K562 (cell line): Measurements from ENCODE around the gene LIMCH1. TPM values are rescaled to one million over a fixed set of nuclear protein-coding genes. Genes with fewer than 3 reads are reported as not detected.

ENCODE experiments used
- ATAC-seq: fragments of 200-7000 bp; cut with Tn5 transposase; 3 replicates; pipeline ENCODE4 v1.9.1; 2020; ENCODE audit warnings: moderate library complexity
- BruUV-seq: library from RNA; stranded (reverse); fragments of 400-500 nt; replicated peaks from 2 replicates; lab custom pipeline; 2021; lab: Mats Ljungman, UMichigan
- CTCF ChIA-PET: fragments of 300-600 bp; formaldehyde crosslinking; extraction: SDS; loops from one replicate; lab custom pipeline; 2021; ENCODE audit warnings: low intra/inter-chr PET ratio; lab: Yijun Ruan, JAX
- POLR2A ChIA-PET: fragments of 300-600, 350-650 bp; sonication (Branson Sonifier 250); formaldehyde crosslinking; extraction: SDS; loops from one replicate; lab custom pipeline; 2021; ENCODE audit warnings: antibody characterized with exemption, inconsistent platforms; lab: Yijun Ruan, JAX
- DNase-seq, 4 experiments: peaks; one replicate each; pipeline versions ENCODE4 v3.0.0 to v3.0.0-alpha.2; 2011 to 2018; ENCODE audit warnings: low spot score in 3 of 4, mixed read lengths in 3 of 4; ENCODE audit errors: extremely low read depth in 1 of 4
- FAIRE-seq: peaks from 2 replicates; lab custom pipeline; 2011; peaks lifted over from hg19 to GRCh38; lab: Jason Lieb, UNC
- H2AFZ ChIP-seq: 2 replicates; pipeline ENCODE4 v1.6.0; 2011; ENCODE audit warnings: low read depth, low read length, control low read depth, inconsistent platforms
- H3K27ac ChIP-seq: fragments of 200-600 bp; 3 replicates; pipeline ENCODE4 v1.8.0; 2011; ENCODE audit warnings: low read depth, mild to moderate bottlenecking, control low read depth, inconsistent platforms, low read length, moderate library complexity, mixed read lengths; ENCODE audit errors: extremely low read depth
- H3K27me3 ChIP-seq, 2 experiments: fragments of 300-600 bp in 1 of 2; 2 replicates in 1 of 2; 3 replicates in 1 of 2; pipeline versions ENCODE4 v1.6.0 to v1.8.0; 2011; ENCODE audit warnings: inconsistent platforms in 2 of 2, low read length in 2 of 2, mild to moderate bottlenecking in 1 of 2, mixed read lengths in 1 of 2, moderate library complexity in 1 of 2; ENCODE audit not compliant: control insufficient read depth in 2 of 2, insufficient read depth in 2 of 2
- H3K36me3 ChIP-seq: fragments of 300-600 bp; 3 replicates; pipeline ENCODE4 v1.8.0; 2011; ENCODE audit warnings: mild to moderate bottlenecking, low read length, inconsistent platforms; ENCODE audit not compliant: control insufficient read depth, insufficient read depth
- H3K4me1 ChIP-seq, 2 experiments: fragments of 200-600 bp in 1 of 2; replicated peaks in 1 of 2; 2 replicates in 1 of 2; 3 replicates in 1 of 2; pipeline versions ENCODE4 v1.5.1 to v1.8.0; 2011; ENCODE audit warnings: inconsistent platforms in 2 of 2, low read length in 2 of 2, mild to moderate bottlenecking in 1 of 2, mixed read lengths in 1 of 2, moderate library complexity in 1 of 2; ENCODE audit not compliant: control insufficient read depth in 2 of 2, insufficient read depth in 2 of 2
- H3K4me2 ChIP-seq: 2 replicates; pipeline ENCODE4 v1.6.1; 2011; ENCODE audit warnings: low read length, control low read depth, inconsistent platforms, mixed read lengths; ENCODE audit not compliant: insufficient read depth
- H3K4me3 ChIP-seq: fragments of 200-600 bp; sonication (generic), shearing (Covaris generic); 2 replicates; pipeline ENCODE4 v1.5.1; 2016; ENCODE audit warnings: control low read depth, inconsistent platforms
- H3K79me2 ChIP-seq: fragments of 200-600 bp; 3 replicates; pipeline ENCODE4 v1.8.0; 2011; ENCODE audit warnings: low read length, inconsistent platforms; ENCODE audit not compliant: control insufficient read depth, insufficient read depth
- H3K9ac ChIP-seq, 2 experiments: 2 replicates each; pipeline versions ENCODE4 v1.6.0 to v1.6.1; 2011; ENCODE audit warnings: low read depth in 2 of 2, low read length in 2 of 2, control low read depth in 1 of 2, inconsistent platforms in 1 of 2, mild to moderate bottlenecking in 1 of 2, mixed read lengths in 1 of 2; ENCODE audit not compliant: insufficient read depth in 1 of 2
- H3K9me1 ChIP-seq: one replicate; pipeline ENCODE4 v1.6.0; 2011; ENCODE audit warnings: inconsistent platforms, mild to moderate bottlenecking, low read length, moderate library complexity; ENCODE audit not compliant: control insufficient read depth, insufficient read depth
- H3K9me3 ChIP-seq: replicated peaks from 2 replicates; pipeline ENCODE4 v1.5.1; 2011; ENCODE audit warnings: low read depth, low read length, inconsistent platforms; ENCODE audit not compliant: control insufficient read depth, insufficient read depth
- H4K20me1 ChIP-seq: replicated peaks from 2 replicates; pipeline ENCODE4 v1.6.1; 2011; ENCODE audit warnings: low read length, inconsistent platforms, mixed read lengths; ENCODE audit not compliant: control insufficient read depth, insufficient read depth
- ATF1 ChIP-seq, 2 experiments: fragments of 450-650 bp in 1 of 2; IDR thresholded peaks; 2 replicates each; pipeline ENCODE4 v1.6.1; 2016; ENCODE audit warnings: missing compliant biosample characterization in 1 of 2, missing genetic modification characterization in 1 of 2
- CBFB ChIP-seq: sonication (generic); formaldehyde crosslinking; IDR thresholded peaks from 2 replicates; pipeline ENCODE4 v1.4.0; 2020; ENCODE audit warnings: mild to moderate bottlenecking, missing genetic modification reagents
- CXXC5 ChIP-seq: fragments of 250-450 bp; sonication (Bioruptor Pico); IDR thresholded peaks from 2 replicates; pipeline ENCODE4 v1.8.0; 2022; ENCODE audit warnings: inconsistent platforms, mild to moderate bottlenecking, moderate library complexity
- ELF1 ChIP-seq: fragments of 200-800 bp; sonication (Bioruptor generic); IDR thresholded peaks from 2 replicates; pipeline ENCODE4 v1.6.1; 2016; ENCODE audit warnings: missing genetic modification characterization, missing compliant biosample characterization
- FOXP4 ChIP-seq: sonication (generic); formaldehyde crosslinking; IDR thresholded peaks from 2 replicates; pipeline ENCODE4 v1.8.0; 2022; ENCODE audit warnings: mild to moderate bottlenecking, missing genetic modification reagents, borderline replicate concordance
- GTF2E2 ChIP-seq: fragments of 200-800 bp; sonication (Bioruptor generic); IDR thresholded peaks from 2 replicates; pipeline ENCODE4 v1.6.1; 2016; ENCODE audit warnings: missing genetic modification characterization, missing compliant biosample characterization
- HDAC3 ChIP-seq: fragments of 450-650 bp; IDR thresholded peaks from 2 replicates; pipeline ENCODE4 v1.6.1; 2018; ENCODE audit warnings: borderline replicate concordance, mild to moderate bottlenecking, moderate library complexity; ENCODE audit not compliant: partially characterized antibody
- MAX ChIP-seq: sonication (generic); formaldehyde crosslinking; IDR thresholded peaks from 2 replicates; pipeline ENCODE4 v1.9.0; 2022; ENCODE audit warnings: mild to moderate bottlenecking, missing genetic modification reagents
- MCM3 ChIP-seq: fragments of 450-650 bp; IDR thresholded peaks from 2 replicates; pipeline ENCODE4 v1.6.1; 2016
- MYNN ChIP-seq, 2 experiments: sonication (generic); formaldehyde crosslinking in 1 of 2; IDR thresholded peaks; 2 replicates each; pipeline versions ENCODE4 v1.5.0 to v1.6.1; 2016 to 2020; ENCODE audit warnings: antibody characterized with exemption in 1 of 2, missing genetic modification reagents in 1 of 2
- NKRF ChIP-seq: fragments of 450-650 bp; IDR thresholded peaks from 2 replicates; pipeline ENCODE4 v1.6.1; 2016; ENCODE audit warnings: borderline replicate concordance
- NR4A1 ChIP-seq, 2 experiments: fragments of 250-450 bp in 1 of 2; fragments of 450-650 bp in 1 of 2; sonication (Bioruptor Pico) in 1 of 2; IDR thresholded peaks; 2 replicates each; pipeline versions ENCODE4 v1.4.0 to v1.6.1; 2016 to 2020; ENCODE audit warnings: mild to moderate bottlenecking in 2 of 2, missing compliant biosample characterization in 1 of 2, missing genetic modification characterization in 1 of 2, moderate library complexity in 1 of 2
- SIX5 ChIP-seq, 2 experiments: IDR thresholded peaks; 2 replicates each; pipeline ENCODE4 v1.6.1; 2011; ENCODE audit warnings: low read length in 2 of 2, borderline replicate concordance in 1 of 2, low read depth in 1 of 2, mild to moderate bottlenecking in 1 of 2, moderate library complexity in 1 of 2; ENCODE audit not compliant: insufficient read depth in 1 of 2
- SP2 ChIP-seq: IDR thresholded peaks from 2 replicates; pipeline ENCODE4 v1.6.1; 2011; ENCODE audit warnings: mild to moderate bottlenecking, low read depth, low read length, moderate library complexity; ENCODE audit not compliant: poor library complexity, severe bottlenecking; ENCODE audit errors: extremely low read depth
- USF2 ChIP-seq: sonication (generic); formaldehyde crosslinking; IDR thresholded peaks from 2 replicates; pipeline ENCODE4 v1.5.0; 2020; ENCODE audit warnings: missing genetic modification reagents
- WGBS: fragments of 100-300 bp; shearing (Covaris generic); methylation state at CpG from one replicate; pipeline ENCODE4 v1.1.6; 2016; ENCODE audit warnings: low coverage, mixed read lengths; ENCODE audit not compliant: insufficient coverage; ENCODE audit errors: missing lambda C conversion rate; 5-methylcytosine and 5-hydroxymethylcytosine counted together
- in situ Hi-C: fragments of 300-500 bp; cut with MboI; formaldehyde crosslinking; loops from 4 replicates; pipeline ENCODE4 v1.15.0; 2018; ENCODE audit warnings: inconsistent platforms, mixed read lengths
- intact Hi-C: fragments of 100-400 bp; cut with micrococcal nuclease; formaldehyde crosslinking; loops from 2 replicates; pipeline ENCODE4 v1.14.2; 2022
- polyA plus RNA-seq, 8 experiments: library from polyadenylated mRNA; depleted of rRNA in 4 of 8; stranded (reverse) in 5 of 8; unstranded in 3 of 8; fragments of >200 nt; fragmentation: Nextera tagmentation in 2 of 8; fragmentation: Illumina TruSeq in 1 of 8; extraction: Ambion mirVana in 2 of 8; extraction: Trizol in 1 of 8; gene quantifications; 2 replicates each; pipeline versions ENCODE4 v1.2.1 to v1.2.3, GENCODE V29; 2011 to 2014; ENCODE audit warnings: inconsistent platforms in 1 of 8, missing spikeins in 1 of 8
- total RNA-seq, 7 experiments: library from RNA; depleted of rRNA in 6 of 7; stranded (reverse); fragments of >200 nt in 6 of 7; fragmentation: Illumina TruSeq in 2 of 7; extraction: Trizol in 2 of 7; gene quantifications; 2 replicates each; pipeline versions ENCODE4 v1.2.1 to v1.2.3, GENCODE V29; 2011 to 2021; ENCODE audit warnings: low replicate concordance in 1 of 7

Gene LIMCH1
- total and polyA plus RNA-seq, 9 of the 15 experiments (the other 6 are each of a cell fraction or from before 2014, with no cell fraction given): 0.35 TPM; not detected in 8

- no peak for TF ChIP-seq NKRF
Observed at GRCh38 chr4:41506130-41506529, 31.8 kb upstream of the LIMCH1 start (continued).

GRCh38 chr4:41507291-41507947 lies 30.5 kb upstream of the LIMCH1 start:
- Histone ChIP-seq H3K9me3 (no peaks in the 10 kb centered on the region), H3K9me1 (no peaks in the 10 kb centered on the region), H3K79me2 (no peaks in the 10 kb centered on the region), H3K36me3 (no peaks in the 10 kb centered on the region), H4K20me1 (no peaks in the 10 kb centered on the region), H3K9ac (no peak overlapping the region), H3K27me3 (no peaks in the 10 kb centered on the region), H3K4me1 (no peaks in the 10 kb centered on the region), H3K4me2 (no peak overlapping the region), H3K27ac (no peak overlapping the region), H3K4me3 (no peak overlapping the region), H2AFZ (no peak overlapping the region)
- ChIA-PET POLR2A (no interaction called here), CTCF (no interaction called here)
- BruUV-seq: no TSS peak
- in situ Hi-C loops: no loop called here
- intact Hi-C loops: no loop called here
- no peak for ATAC-seq
- no peak for FAIRE-seq
- DNase-seq: no peak
- 0% methylated on average over 3 of the region's 3 CpGs for WGBS
- TF ChIP-seq MYNN (IDR thresholded peaks at IDR 0.05): no peak
- TF ChIP-seq MYNN (CRISPR knock-in tag; IDR thresholded peaks at IDR 0.05): no peak
- TF ChIP-seq CBFB (CRISPR knock-in tag): no peak
- TF ChIP-seq NR4A1 (CRISPR knock-in tag; IDR thresholded peaks at IDR 0.05): no peak
- TF ChIP-seq NR4A1 (tag; IDR thresholded peaks at IDR 0.05): no peak
- no peak for TF ChIP-seq SP2
- no peak for TF ChIP-seq CXXC5 (CRISPR knock-in tag)
- TF ChIP-seq GTF2E2 (tag): no peak
- TF ChIP-seq ELF1 (tag): no peak
- TF ChIP-seq ATF1 (CRISPR knock-in tag; IDR thresholded peaks at IDR 0.05): no peak
- no peak for TF ChIP-seq ATF1 (tag; IDR thresholded peaks at IDR 0.05)
- TF ChIP-seq FOXP4 (CRISPR knock-in tag): no peak
- TF ChIP-seq MAX (CRISPR knock-in tag): no peak
- no peak for TF ChIP-seq HDAC3
- no peak for TF ChIP-seq USF2 (CRISPR knock-in tag)
- no peak for TF ChIP-seq MCM3
- TF ChIP-seq SIX5 (IDR thresholded peaks at IDR 0.05; ENCODE audit: borderline replicate concordance in 1 of 2, insufficient read depth in 1 of 2, low read depth in 1 of 2, low read length in 2 of 2): no peak
